ENCODE measurements around the gene AGBL4. TPM values are rescaled to one million over a fixed set of nuclear protein-coding genes. Genes with fewer than 3 reads are reported as not detected.

The AGBL4 gene
- total and polyA plus RNA-seq, 2 of the 13 experiments (the other 11 are each of a cell fraction or from before 2014, with no cell fraction given), result not detected

GRCh38 chr1:48686159-48686558 is 1337.6 kb downstream of the AGBL4 start (continued):
- TF ChIP-seq ZBTB46 (CRISPR knock-in tag; IDR thresholded peaks at IDR 0.05; ENCODE audit: borderline replicate concordance), result no peak
- TF ChIP-seq HOXA9 (CRISPR knock-in tag; IDR thresholded peaks at IDR 0.05; ENCODE audit: borderline replicate concordance), result no peak
- no peak for TF ChIP-seq RARG (CRISPR knock-in tag; IDR thresholded peaks at IDR 0.05; ENCODE audit: low read depth)

GRCh38 chr1:48684381-48684780 is 1339.4 kb downstream of the AGBL4 start:
- DNase-seq (ENCODE audit: low spot score) (no peak), FAIRE-seq (no peak), ATAC-seq (no peak)
- H3K27me3 ChIP-seq (ENCODE audit: control insufficient read depth in 1 of 2, insufficient read depth in 2 of 2, low read length in 2 of 2), result no peaks in the 10 kb centered on the region
- in situ Hi-C loops (cut with HindIII; ENCODE audit: extremely low pct_ligation_motif_present, low pct_unique_long_range_greater_than_20kb), result no loop called here
- no peaks in the 10 kb centered on the region for H3K36me3 ChIP-seq (replicated peaks in 1 of 2; ENCODE audit: control insufficient read depth in 1 of 2, insufficient read depth in 2 of 2, low read length in 2 of 2)
- no peaks in the 10 kb centered on the region for H3K4me1 ChIP-seq (ENCODE audit: insufficient read depth, low read length)
- no peak overlapping the region for H3K9ac ChIP-seq (ENCODE audit: insufficient read depth, low read depth, low read length)
- ChIA-PET CTCF (ENCODE audit: low intra/inter-chr PET ratio, low total read pairs) (no interaction called here), POLR2A (no interaction called here)
- no peak overlapping the region for H3K27ac ChIP-seq (ENCODE audit: extremely low read length, insufficient read depth, low read length)
- no peak for TF ChIP-seq NFKBIZ (CRISPR knock-in tag; IDR thresholded peaks at IDR 0.05)
- H3K79me2 ChIP-seq (ENCODE audit: insufficient read depth, low read length), result no peaks in the 10 kb centered on the region
- H3K4me3 ChIP-seq (replicated peaks in 1 of 3; ENCODE audit: insufficient read depth in 1 of 3, low read depth in 2 of 3, low read length in 3 of 3), result no peak overlapping the region
- intact Hi-C loops (cut with micrococcal nuclease; ENCODE audit: unreplicated experiment), result no loop called here
- H3K4me2 ChIP-seq (ENCODE audit: low read depth, low read length), result no peak overlapping the region
- BruUV-seq (replicated peaks), result no TSS peak
- no peaks in the 10 kb centered on the region for H3K9me3 ChIP-seq (ENCODE audit: low read length)
- 28% methylated on average over 4 of the region's 4 CpGs for WGBS (ENCODE audit: low lambda C conversion rate)
- H4K20me1 ChIP-seq (ENCODE audit: insufficient read depth, low read length), result no peaks in the 10 kb centered on the region
- no peak overlapping the region for H2AFZ ChIP-seq (ENCODE audit: low read length)

- in situ Hi-C loops (cut with HindIII; ENCODE audit: extremely low pct_ligation_motif_present, low pct_unique_long_range_greater_than_20kb), result no loop called here
- no TSS peak for BruUV-seq (replicated peaks)
- FAIRE-seq (no peak), ATAC-seq (no peak), DNase-seq (ENCODE audit: low spot score) (no peak)
- no peaks in the 10 kb centered on the region for H4K20me1 ChIP-seq (ENCODE audit: insufficient read depth, low read length)
- intact Hi-C loops (cut with micrococcal nuclease; ENCODE audit: unreplicated experiment), result no loop called here
- no peak overlapping the region for H3K9ac ChIP-seq (ENCODE audit: insufficient read depth, low read depth, low read length)
- POLR2A ChIA-PET, result no interaction called here
- H3K27ac ChIP-seq (ENCODE audit: extremely low read length, insufficient read depth, low read length), result no peak overlapping the region
- H3K79me2 ChIP-seq (ENCODE audit: insufficient read depth, low read length), result no peaks in the 10 kb centered on the region
- CTCF ChIA-PET (ENCODE audit: low intra/inter-chr PET ratio, low total read pairs), result no interaction called here
- TF ChIP-seq ZNF660 (CRISPR knock-in tag; IDR thresholded peaks at IDR 0.05; ENCODE audit: borderline replicate concordance, low read depth), result no peak
- TF ChIP-seq KDM5A (IDR thresholded peaks at IDR 0.05; ENCODE audit: borderline replicate concordance, low read length), result no peak
- TF ChIP-seq KDM6A (CRISPR knock-in tag; IDR thresholded peaks at IDR 0.05; ENCODE audit: low read depth), result no peak
- TF ChIP-seq ATAD3A (CRISPR knock-in tag; IDR thresholded peaks at IDR 0.05), result no peak
- no peak for TF ChIP-seq MTERF4 (CRISPR knock-in tag; IDR thresholded peaks at IDR 0.05)
- no peak for TF ChIP-seq FOXP4 (CRISPR knock-in tag; IDR thresholded peaks at IDR 0.05)
- no peak overlapping the region for H2AFZ ChIP-seq (ENCODE audit: low read length)
- 5% methylated on average over 2 of the region's 3 CpGs for WGBS (ENCODE audit: low lambda C conversion rate)
- H3K4me1 ChIP-seq (ENCODE audit: insufficient read depth, low read length), result no peaks in the 10 kb centered on the region
- H3K4me2 ChIP-seq (ENCODE audit: low read depth, low read length), result no peak overlapping the region
- H3K36me3 ChIP-seq (replicated peaks in 1 of 2; ENCODE audit: control insufficient read depth in 1 of 2, insufficient read depth in 2 of 2, low read length in 2 of 2), result no peaks in the 10 kb centered on the region
- no peak overlapping the region for H3K4me3 ChIP-seq (replicated peaks in 1 of 3; ENCODE audit: insufficient read depth in 1 of 3, low read depth in 2 of 3, low read length in 3 of 3)
- H3K27me3 ChIP-seq (ENCODE audit: control insufficient read depth in 1 of 2, insufficient read depth in 2 of 2, low read length in 2 of 2), result no peaks in the 10 kb centered on the region
- no peaks in the 10 kb centered on the region for H3K9me3 ChIP-seq (ENCODE audit: low read length)
These were observed 1339.9 kb downstream of the AGBL4 start for GRCh38 chr1:48683839-48684238.
